Medulla oblongata (tissue), 1 donor: ENCODE data around the gene CERS5.
A peak's percentile ranks its signal among the peaks of the same experiment; 100 is the strongest.

Experiments used
- DNase-seq: peaks from one replicate; pipeline ENCODE4 v3.0.0-alpha.2; 2015; ENCODE audit errors: extremely low spot score

Gene CERS5

DNA sequence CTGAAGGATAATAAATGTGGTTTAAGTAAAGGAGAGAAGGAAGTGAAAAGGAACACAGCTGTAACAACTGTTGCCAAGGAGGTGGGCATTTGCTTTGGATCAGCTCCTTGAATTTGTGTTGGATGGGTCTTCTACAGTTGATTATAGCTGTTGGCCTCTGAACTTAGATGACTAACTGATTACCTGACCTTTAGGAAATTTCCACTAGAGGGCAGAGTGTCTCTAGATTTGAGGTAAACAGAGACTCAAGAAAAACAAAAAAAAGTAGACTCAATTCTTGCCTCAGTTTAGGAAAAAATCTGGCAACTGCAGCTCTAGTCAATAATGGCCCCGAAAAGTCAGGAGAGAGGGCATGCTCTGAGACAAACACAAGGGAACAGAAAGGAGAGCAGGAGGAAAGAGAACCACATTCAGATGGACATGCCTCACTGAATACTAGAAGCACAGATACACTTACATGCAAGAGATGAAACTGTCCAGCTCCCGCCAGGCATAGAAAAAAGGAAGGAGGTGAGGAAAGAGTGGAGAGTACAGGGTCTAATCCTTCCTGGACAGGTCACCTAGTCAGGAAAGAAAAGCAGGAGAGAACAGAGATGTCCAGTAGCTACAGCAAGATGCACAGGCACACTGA is 34.5 kb downstream of the CERS5 start:
- peak; percentile 45 for DNase-seq

DNA sequence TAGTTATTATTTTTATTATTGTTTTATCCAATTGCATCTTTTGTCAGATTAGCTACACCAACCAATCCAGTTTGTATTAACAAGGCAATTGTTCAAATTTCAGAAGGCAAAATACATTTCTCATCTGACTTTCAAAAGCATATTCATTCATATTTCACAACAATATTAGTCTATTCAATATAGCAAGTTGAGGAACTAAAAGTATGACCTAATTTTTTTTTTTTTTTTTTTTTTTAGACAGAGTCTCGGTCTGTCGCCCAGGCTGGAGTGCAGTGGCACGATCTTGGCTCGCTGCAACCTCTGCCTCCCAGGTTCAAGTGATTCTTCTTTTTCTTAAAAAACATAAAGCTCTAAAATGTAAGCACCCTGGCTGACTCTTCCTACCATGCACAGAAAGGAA is 37.9 kb downstream of the CERS5 start:
- DNase-seq, result no peak

DNA sequence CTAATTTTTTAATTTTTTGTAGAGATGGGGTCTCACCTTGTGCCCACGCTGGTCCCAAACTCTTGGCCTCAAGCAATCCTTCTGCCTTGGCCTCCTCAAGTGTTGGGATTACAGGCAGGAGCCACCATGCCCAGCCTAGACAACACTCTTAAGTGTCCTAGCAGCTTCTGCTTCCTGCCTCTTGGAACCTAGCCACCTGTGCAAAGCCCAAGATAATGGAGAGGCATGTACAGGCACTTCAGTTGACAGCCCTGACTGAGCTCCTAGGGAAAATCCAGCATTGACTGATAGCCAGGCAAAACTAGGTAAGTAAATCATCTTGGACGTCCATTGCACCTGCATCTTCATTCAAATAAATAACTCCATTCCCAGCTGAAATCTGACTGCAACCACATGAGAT is 39.6 kb downstream of the CERS5 start:
- no peak for DNase-seq

DNA sequence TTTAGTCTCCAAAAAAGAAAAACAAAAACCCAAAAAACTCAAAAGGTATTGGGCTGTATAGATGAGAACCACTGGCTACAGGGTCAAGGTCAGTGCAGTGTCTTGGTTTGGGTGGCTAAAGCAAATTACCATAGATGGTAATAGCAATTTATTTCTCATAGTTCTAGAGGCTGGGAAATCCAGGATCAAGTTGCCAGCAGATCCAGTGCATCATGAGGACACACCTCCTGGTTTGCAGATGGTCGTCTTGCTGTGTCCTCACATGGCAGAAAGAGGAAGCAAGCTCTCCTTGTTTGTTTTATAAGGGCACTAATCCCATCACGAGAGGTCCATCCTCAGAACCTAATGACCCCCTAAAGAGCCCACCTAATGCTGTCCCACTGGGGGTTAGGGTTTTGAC is 44.0 kb downstream of the CERS5 start:
- DNase-seq, result no peak

DNA sequence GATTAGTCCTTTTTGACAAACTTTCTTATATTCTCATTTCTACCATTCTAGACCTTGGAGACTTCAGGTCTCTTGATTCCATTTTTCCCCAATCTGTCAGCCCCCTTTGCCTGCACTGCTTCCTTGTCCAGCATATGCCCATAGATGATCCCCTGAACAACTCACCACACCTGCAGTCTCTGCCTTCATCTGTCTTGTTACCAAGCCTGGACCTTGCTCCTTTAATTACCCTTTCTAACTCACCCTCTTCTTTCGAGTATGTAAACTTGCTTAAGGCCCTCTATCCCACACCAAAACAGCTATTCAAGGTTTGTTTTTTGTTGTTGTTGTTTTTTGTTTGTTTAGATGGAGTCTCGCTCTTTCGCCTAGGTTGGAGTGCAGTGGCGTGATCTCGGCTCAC is 45.5 kb downstream of the CERS5 start:
- no peak for DNase-seq

DNA sequence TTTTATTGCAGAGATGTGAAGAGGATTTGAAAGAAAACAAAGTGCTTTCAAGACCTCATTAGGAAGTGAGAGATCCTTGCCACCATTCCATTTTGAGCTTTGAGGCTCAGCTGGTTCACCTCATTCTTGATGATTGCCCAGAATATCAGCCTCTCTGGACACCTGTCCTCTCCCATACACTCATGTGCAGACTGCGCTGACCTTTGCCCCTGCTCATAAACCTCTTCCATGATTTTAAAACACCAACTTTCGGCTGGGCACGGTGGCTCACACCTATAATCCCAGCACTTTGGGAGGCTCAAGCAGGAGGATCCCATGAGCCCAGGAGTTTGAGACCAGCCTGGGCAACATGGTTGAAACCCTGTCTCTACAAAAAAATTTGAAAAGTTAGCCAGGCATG is 46.2 kb downstream of the CERS5 start:
- no peak for DNase-seq

DNA sequence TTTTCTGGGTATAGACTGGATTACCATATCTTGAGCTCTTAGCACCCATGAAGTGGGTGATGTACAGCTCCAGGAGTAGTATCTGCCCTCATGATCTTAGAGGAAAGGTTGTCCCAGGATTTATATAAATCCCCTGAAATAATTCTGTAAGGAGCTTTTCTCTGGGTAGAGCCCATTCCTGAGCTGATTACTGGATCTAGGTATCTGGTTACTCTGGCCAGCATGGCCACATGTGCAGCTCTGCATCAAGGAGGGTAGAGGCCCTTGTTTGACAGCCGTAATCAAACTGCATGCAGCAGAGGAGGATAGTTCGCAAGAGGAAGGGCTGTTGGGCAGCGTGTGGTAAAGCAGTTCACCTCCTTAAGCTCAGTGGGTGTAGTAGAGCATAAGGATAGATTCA is 46.6 kb downstream of the CERS5 start:
- no peak for DNase-seq

DNA sequence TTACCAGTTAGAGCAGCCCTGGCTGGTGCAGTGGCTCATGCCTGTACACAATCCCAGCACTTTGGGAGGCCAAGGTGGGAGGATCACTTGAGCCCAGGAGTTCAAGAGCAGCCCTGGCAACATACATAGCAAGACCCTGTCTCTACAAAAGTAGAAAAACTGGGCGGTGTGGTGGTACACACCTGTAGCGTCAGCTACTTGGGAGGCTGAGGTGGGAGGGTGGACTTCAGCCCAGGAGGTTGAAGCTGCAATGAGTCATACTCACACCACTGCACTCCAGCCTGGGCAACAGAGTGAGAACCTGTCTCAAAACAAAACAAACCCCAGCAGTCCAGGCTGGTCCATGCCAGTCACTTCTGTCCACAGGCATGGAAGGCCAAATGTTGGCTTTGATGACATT is 47.8 kb downstream of the CERS5 start:
- DNase-seq, result no peak

DNA sequence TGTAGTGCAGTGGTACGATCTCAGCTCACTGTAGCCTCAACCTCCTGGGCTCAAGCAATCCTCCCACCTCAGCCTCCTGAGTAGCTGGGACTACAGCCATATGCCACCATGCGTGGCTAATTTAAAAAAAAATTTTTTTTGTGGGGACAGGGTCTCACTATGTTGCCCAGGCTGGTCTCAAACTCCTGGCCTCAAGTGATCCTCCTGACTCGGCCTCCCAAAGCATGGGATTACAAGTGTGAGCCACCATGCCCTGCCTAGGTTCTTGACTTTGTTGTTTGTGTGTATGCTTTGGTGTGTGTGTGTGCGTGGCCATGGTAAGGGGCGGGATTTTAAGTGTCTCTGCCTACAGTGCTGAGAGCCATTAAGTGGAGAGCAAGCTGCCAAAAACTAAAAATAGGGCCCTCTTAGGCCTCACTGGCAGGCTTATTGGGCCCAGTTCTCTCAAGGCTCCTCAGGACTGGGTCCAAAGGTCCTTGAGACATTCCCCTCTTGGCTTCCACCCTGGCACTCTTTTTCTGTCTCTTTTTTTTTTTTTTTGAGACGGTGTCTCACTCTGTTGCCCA is 50.0 kb downstream of the CERS5 start:
- DNase-seq, result peak; percentile 47

DNA sequence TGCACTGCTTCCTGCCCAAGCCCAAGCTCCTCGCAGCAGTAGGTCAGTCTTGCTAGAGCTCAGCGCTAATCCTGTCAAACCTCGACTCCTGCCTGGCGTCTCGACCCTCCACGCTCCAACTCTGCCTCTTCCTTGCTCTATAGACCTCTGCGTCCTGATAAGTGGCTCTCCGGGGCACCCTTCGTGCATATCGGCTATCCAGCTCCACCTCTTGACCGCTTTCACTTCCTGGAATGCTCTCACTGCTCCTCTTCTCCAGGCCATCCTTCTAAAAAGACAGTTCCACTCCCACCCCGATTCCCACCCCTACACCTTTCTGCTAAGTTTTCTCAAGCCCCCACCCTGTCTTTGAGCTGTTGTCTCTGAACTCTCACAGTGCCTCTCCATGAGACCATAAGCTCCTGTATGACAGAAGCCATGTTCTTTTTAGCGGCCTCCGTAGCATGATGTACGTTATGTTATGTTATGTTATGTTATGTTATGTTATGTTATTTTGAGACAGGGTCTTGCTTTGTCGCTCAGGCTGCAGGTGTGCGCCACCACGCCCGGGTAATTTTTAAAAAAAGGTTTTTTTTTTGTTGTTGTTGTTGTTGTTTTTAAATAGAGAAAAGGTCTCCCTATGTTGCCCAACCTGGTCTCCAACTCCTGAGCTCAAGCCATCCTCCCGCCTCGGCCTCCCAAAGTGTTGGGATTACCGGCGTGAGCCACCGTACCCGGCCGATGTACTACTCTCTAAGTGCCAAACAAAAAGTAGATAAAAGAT is 54.5 kb downstream of the CERS5 start:
- peak; percentile 53 for DNase-seq

DNA sequence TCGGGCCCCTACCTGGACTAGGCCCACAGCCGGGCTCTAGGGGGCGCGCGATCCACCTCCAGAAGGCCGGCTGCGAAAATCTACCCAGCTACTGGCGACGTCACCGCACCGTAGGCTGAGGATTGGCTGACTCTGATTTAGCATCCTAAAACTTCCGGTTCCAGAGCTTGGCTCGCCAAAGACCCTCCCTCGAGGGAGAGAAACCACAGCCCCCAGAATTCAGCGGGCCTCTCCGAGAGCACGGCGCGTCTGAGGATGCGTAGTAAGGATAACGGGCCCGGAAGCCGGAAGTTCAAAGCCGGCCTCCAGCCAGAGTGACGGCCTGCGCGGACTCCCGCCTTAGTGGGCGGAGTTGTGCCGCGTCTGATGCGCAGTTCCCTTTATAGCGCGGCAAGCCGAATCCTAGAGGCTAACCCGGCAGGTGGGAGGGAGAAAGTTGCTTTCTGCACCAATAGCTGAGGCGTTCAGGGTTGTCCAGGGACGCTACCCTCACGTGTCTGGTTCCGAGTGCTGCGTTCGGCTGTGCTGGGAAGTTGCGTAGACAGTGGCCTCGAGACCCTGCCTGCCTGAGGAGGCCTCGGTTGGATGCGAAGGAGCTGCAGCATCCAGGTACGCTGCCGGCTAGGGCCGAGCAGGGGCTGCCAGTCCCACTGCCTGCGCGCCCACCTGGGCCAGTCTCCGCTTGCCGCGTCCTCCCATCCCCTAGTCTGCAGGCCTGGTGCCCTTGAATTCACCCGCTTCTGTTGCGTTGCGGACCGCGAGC is 55.3 kb downstream of the CERS5 start, which contains the start of gene COX14:
TSS of gene COX14 (plus strand) at position 544 of the 763 bp plus-strand sequence. CDS start 7,808 bp downstream, outside the sequence.
- peak; percentile 100 for DNase-seq

DNA sequence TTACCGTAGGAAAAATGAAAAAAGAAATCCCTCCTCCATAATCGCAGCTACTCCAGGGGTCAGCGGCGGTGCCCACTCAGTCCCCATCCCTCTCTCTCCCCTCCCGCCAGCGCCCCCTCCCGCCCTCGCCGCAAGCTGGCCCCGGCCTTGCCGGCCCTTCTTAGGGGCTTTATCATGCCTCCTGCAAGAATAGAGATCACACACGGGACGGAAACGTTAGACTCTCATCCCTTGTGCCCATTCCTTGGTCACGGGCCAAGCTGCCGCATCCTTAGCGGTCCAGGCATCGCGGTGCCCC is 55.8 kb downstream of the CERS5 start:
- DNase-seq, result no peak

DNA sequence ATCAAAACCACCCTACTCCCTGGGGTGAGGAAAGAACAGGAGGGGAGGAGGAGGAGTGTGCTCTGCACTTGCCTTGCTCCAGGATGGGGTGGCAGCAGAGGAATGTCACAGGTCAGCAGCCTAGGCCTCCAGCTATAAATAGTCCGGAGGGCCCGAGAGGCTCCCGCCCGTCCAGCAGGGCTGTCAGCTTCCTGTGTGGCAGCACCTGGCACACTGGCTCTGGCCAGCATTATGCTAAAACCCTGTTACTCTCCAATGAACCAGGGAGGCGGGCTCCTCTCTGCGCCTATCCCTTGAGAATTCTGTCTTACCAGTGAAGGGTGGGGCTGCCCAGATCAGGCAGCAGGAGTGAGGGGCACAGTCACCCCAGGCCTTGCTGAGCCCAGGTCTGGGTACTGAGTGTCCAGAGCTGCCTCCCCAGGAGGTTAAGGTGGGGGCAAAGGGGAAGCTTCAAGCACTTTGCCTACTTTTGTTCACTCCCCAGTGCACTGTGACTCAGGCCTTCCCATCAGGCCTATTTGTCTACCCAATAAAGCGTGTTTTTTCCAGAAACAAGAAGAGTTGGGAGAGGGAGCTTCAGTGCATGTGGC is 56.3 kb downstream of the CERS5 start:
- DNase-seq, result peak; percentile 51

DNA sequence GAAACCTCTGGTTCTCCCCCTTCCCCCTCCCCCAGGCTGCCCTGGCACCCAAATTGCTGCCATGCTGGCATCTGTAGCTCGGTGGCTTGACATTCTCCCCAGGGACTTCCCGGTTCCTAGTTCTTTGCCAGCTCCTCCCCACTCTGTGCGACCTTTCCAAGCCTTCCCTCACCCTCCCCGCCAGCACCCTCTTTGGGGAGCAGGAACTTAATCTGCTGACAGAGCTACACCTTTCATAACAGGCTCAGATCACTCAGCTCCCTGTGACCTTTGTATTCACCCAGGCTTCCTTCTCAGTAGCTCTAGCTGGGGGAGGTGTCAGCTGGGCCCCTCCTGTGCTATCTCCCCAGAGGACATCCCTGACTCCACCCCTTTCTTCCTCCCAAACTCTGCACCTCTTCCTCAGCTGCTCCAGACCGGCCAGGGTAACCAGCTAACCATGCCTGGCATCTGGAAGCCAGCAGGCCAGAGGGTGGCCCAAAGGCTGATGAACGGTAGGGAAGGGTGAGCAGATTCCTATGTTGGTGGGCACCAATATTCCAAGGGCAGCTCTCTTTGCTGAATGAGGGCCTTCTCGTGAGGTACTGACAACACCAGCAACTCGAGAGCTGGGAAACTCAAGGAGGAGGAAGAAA is 56.9 kb downstream of the CERS5 start:
- peak; percentile 49 for DNase-seq

DNA sequence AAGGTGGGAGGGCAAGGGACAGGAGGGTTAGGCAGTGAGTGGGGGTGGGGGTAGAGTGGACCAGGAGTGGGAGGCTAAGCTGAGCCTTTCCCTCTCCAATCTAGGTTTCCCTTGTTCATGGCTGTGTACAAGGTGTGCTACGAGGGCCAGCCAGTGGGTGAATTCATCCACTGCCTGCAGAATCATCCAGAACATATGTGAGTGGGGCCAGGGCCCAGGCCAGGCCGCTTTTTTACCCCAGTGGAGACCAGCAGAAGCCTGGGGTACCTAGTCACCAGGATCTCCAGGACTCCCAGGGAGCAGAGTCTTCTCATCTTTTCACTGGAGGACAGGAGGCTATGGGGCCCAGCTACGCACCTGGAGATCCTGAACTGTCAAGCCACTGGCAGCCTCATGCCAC is 57.9 kb downstream of the CERS5 start:
- DNase-seq, result no peak

DNA sequence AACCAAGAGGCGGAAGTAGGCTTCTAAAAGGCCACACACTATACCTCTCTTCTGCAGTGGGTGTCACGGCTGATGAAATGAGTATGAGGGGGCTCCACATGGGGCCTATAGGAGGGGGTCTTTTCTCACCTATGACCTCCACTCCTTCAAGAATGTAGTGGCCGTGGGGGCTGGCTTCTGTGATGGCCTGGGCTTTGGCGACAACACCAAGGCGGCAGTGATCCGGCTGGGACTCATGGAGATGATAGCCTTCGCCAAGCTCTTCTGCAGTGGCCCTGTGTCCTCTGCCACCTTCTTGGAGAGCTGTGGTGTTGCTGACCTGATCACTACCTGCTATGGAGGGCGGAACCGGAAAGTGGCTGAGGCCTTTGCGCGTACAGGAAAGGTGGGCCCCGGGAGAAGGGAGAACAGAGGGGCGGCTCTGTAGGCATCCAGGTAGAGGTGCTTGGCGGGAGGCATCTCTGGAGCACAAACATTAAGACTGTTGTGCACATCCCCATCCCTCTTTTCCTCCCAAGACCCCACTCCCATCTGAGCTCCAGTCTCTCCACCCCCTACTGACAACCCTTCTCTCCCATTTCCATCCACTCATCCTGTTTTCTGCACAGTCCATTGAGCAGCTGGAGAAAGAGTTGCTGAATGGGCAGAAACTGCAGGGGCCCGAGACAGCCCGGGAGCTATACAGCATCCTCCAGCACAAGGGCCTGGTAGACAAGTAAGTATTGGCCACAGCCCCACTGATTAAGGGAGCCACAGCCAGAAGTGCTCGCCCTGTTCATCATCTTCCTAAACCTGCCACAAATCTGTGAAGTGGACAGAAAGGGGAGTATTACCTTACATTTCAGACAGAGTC is 59.5 kb downstream of the CERS5 start:
- no peak for DNase-seq

DNA sequence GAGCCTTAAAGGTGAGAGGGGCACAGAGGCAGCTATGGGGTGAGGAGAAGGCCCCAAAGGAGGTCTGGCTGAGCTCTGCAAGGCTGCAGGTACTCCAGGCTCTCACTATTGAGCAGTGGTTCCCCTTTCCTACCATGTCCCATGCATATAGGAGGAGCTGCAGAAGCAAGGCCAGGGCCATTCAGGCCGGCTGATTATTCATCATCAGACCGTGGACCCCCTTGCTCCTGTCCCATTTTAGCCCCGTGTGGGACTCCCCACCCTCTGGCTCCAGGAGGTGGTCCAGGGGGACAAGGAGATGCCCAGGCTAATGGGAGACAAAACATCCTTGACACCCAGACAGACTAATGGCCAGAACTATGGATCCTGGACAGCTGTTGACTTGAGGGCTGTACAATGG is 60.3 kb downstream of the CERS5 start:
- no peak for DNase-seq

DNA sequence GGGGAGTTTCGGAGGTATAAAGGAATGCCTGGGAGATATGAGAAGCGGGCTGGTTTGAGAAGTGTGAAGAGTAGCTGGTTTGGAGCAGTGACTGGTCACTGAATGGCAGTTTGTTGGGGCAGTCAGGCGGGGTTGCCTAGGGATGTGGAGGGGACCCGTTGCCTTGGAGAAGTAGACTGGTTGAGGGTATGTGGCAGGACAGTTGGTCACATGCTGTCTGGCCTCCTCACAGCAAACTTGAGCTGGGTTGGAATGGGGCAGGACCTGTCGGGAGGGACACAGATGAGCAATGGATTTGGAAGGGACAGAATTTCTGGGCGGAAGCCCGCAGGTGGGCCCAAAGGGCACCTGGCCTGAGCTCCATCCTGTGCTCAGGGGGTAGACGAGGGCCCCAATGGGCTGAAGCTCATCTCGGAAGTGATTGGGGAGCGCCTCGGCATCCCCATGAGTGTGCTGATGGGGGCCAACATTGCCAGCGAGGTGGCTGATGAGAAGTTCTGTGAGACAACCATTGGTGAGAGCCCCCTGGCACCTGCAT is 61.2 kb downstream of the CERS5 start:
- peak; percentile 61 for DNase-seq

DNA sequence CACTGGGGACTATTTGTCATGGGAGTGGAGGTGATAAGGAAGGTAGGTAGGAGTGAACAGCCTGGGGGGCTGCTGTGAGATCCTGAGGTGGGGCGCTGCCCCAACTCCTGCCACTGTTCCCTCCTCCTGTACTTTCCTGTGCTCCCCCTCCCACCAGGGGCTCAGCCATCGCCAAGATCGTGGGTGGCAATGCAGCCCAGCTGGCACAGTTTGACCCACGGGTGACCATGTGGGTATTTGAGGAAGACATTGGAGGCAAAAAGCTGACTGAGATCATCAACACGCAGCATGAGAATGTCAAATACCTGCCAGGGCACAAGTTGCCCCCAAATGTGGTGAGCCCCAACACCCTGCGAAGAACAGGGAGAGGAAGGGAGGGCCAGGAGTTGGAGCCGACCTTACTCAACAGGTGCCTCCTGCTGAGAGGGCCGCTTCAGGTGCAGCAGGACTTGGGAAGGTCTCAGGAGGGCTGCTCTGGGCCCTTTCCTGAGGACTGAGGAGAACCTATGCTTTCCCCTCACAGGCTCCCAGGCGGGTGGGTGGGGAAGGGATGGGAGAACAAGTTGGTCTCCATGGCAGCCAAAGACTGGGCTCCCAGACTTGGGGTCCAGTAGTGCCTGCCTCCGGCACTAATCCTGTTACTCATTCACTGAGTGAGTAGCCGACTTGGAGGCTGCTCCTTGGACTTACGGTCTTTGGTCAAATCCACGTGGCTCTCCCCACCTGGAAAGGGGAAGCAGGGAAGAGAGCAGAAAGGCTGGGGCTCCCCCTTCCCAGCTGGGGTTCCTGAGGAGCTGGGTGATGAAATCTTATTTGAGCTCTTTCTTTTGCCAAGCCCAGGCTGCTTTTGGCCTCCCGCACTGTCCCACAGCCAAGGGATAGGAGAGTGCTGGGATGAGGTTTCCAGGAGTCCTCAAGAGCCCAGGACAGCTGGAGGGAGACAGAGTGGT is 62.5 kb downstream of the CERS5 start:
- peak; percentile 48 for DNase-seq
